Subcutaneous adipose tissue (tissue), 4 donors: Measurements from ENCODE around the gene ZNF425. TPM values are rescaled to one million over a fixed set of nuclear protein-coding genes. Genes with fewer than 3 reads are reported as not detected.

Source experiments
- CTCF ChIP-seq: fragments of 450-650 bp; IDR thresholded peaks from one replicate; pipeline ENCODE4 v1.5.1; 2016; ENCODE audit warnings: low read depth, mild to moderate bottlenecking, control low read depth, antibody characterized with exemption, moderate library complexity
- total RNA-seq, 4 donors: library from RNA; depleted of rRNA; stranded (reverse); fragments of >200 nt; gene quantifications; one replicate each; pipeline ENCODE4 v1.1.0, GENCODE V29; 2016

Gene ZNF425
- total RNA-seq, 4 donors from 2014 or later: 0.82 to 2.9 (median 1.1) TPM

GRCh38 chr7:149081914-149082313, 44.2 kb downstream of the ZNF425 start:
- TF ChIP-seq CTCF: no peak

DNA sequence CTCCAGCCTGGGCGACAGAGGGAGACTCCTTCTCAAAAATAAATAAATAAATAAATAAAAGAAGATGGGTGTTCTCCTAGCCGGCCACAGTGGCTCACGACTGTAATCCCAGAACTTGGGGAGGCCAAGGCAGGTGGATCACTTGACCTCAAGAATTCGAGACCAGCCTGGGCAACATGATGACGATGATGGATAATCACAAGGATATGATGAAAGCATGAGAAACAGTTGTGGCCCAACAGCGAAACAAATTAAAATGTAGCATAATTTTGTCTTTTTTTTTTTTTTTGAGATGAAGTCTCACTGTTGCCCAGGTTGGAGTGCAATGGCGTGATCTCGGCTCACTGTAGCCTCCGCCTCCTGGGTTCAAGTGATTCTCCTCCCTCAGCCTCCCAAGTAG, 48.5 kb downstream of the ZNF425 start:
- TF ChIP-seq CTCF: no peak

GRCh38 chr7:149075286-149075685, 50.8 kb downstream of the ZNF425 start:
- TF ChIP-seq CTCF: no peak

DNA sequence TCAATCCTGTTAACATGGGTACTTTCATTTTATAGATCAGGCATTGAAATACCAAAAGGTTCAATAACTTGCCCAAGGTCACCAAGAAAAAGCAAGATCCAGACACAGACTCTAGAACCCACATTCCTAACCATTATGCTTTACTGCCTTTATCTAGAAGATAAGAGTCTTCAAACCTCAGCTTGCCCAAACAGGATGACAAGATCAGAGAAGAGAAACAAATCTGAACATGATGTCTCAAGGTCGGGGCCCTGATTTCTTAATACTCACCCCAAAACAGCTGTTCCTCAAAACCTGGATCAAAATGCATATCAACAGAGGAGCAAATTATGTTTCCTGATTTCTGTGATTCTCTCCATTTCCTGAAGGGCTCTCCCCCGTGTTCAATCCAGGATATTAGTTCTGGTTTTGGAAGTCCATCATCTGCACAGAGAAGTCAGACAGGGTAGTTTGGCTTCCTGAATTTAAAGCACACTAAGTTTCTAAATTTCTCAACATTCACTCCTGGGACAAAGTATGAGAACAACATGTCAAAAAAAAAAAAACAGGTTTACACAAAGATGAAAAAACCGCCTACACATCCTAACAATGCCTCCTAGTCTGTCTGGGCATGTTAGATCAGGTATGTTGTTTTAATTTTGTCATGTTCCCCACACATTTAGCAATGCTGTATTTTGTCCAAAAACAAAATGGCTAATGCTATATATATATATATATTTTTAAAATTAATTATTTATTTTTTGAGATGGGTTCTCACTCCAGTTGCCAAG, 51.8 kb downstream of the ZNF425 start:
- TF ChIP-seq CTCF: no peak

DNA sequence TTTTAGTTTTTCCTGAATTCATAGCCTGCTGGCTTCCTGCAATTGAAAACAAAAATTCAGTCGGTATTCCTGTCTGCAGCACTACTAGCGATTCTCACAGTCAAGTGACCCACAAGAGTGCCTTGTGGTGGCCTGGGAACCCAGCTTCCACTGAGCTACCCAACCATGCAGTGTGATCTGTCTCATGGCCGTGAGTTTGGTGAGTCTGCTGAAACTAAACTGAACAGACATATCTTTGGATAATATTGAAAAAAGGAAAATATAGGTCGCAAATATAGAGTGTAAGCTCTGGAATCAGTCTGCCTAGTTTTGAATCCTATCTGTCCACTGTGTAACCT, 53.7 kb downstream of the ZNF425 start:
- TF ChIP-seq CTCF: no peak

DNA sequence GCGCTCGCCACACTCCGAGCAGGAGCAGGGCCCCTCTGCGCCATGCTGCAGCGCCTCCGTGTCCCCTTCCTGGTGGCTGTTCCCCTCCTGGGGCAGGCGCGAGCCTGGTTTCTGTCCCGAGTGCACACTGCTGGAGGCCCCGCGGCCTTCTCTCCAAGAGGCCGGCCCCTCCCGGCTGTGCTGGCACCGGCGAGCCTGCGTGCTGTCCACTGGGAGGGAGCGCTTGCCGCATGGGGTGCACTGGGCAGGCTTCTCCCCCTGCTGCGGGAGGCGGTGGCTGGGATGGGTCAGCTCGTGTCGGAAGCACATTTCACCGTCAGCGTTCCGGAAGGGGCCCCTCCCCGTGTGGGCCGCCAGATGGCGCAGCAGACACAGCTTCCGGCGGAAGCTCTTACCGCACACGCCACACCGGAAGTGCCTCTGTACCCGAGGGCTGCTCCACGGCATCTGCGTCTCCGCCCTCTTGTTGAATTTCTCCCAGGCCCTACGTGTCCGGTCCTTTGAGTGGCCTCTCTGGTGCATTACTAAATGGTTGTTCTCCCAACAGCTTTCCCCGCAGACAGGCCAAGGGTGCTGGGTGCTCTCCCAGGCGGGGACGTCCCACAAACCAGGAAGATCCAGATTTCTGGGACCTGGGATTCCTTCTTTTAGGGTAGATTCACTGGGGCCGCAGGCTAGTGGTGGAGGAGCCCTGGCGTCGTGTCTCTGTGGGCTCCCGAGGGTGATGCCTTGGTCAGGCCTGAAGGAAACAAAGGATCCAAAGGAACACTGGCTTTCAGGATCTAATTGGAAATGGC, 54.3 kb downstream of the ZNF425 start:
- TF ChIP-seq CTCF: no peak

DNA sequence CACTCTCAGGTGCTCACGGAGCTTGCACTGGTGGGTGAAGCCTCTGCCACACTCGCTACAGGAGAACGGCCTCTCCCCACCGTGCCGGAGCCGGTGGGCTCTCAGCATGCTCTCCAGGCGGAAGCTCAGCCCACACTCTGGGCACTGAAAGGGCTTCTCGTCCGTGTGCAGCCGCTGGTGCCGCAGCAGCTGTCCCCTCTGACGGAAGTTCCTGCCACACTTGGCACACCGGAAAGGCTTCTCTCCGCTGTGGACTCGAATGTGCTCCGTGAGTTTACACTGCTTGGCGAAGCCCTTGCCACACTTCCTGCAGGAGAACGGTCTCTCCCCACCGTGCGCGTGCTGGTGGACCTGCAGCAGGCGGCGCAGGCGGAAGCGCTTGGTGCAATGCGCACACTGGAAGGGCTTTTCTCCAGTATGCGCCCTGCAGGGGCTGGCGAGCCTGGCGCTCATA, 54.9 kb downstream of the ZNF425 start:
- TF ChIP-seq CTCF: no peak
